Measurements from ENCODE around the gene EPO.

EPO gene

GRCh38 chr7:100720279-100720670 is at the start of gene EPO:
Gene EPO, plus strand, starts transcription at chr7:100720468. Its CDS starts 513 bp downstream, at chr7:100720981.
- Histone ChIP-seq H3K4me3 (ENCODE audit: low read length) (no peak within 1 kb of the TSS), H3K27me3 (ENCODE audit: control insufficient read depth, low read length) (peaks cover 42% of the 10 kb centered on the region), H4K20me1 (ENCODE audit: control insufficient read depth, insufficient read depth, low read depth, low read length) (no peaks in the 10 kb centered on the region), H3K79me2 (ENCODE audit: control insufficient read depth, low read length) (no peaks in the 10 kb centered on the region), H3K36me3 (ENCODE audit: control insufficient read depth, low read length) (no peaks in the 10 kb centered on the region), H3K4me2 (ENCODE audit: low read length) (no peak within 1 kb of the TSS), H3K27ac (ENCODE audit: low read depth, low read length) (no peak within 1 kb of the TSS), H3K4me1 (ENCODE audit: control insufficient read depth, low read length) (peaks cover 3% of the 10 kb centered on the region), H3F3A (ENCODE audit: control insufficient read depth, insufficient read depth) (no peaks in the 10 kb centered on the region), H3K9me3 (ENCODE audit: control insufficient read depth, insufficient read depth, low read length) (peaks cover 3% of the 10 kb centered on the region; the same call in 1 of the 2 replicates), H3K9me2 (replicated peaks; ENCODE audit: control insufficient read depth, low read length) (no peaks in the 10 kb centered on the region)
- TF ChIP-seq CTCF (IDR thresholded peaks at IDR 0.05; ENCODE audit: low read depth, low read length, poor library complexity, severe bottlenecking) (no peak), EZH2phosphoT487 (IDR thresholded peaks at IDR 0.05; ENCODE audit: borderline replicate concordance, low read length) (no peak)

- H3K9me2 ChIP-seq (replicated peaks; ENCODE audit: control insufficient read depth, low read length), result no peaks in the 10 kb centered on the region
- no peak overlapping the region for H3K4me3 ChIP-seq (ENCODE audit: low read length)
- peaks cover 6% of the 10 kb centered on the region; the same call in 1 of the 2 replicates for H4K20me1 ChIP-seq (ENCODE audit: control insufficient read depth, insufficient read depth, low read depth, low read length)
- no peak overlapping the region for H3K4me2 ChIP-seq (ENCODE audit: low read length)
- H3K27me3 ChIP-seq (ENCODE audit: control insufficient read depth, low read length), result peaks cover 30% of the 10 kb centered on the region
- H3K4me1 ChIP-seq (ENCODE audit: control insufficient read depth, low read length), result peaks cover 12% of the 10 kb centered on the region
- H3K79me2 ChIP-seq (ENCODE audit: control insufficient read depth, low read length), result peaks cover 28% of the 10 kb centered on the region
- TF ChIP-seq CTCF (IDR thresholded peaks at IDR 0.05; ENCODE audit: low read depth, low read length, poor library complexity, severe bottlenecking) (no peak), EZH2phosphoT487 (IDR thresholded peaks at IDR 0.05; ENCODE audit: borderline replicate concordance, low read length) (no peak)
- no peaks in the 10 kb centered on the region for H3K9me3 ChIP-seq (ENCODE audit: control insufficient read depth, insufficient read depth, low read length)
- H3K27ac ChIP-seq (ENCODE audit: low read depth, low read length), result no peak overlapping the region
- H3K36me3 ChIP-seq (ENCODE audit: control insufficient read depth, low read length), result peaks cover 12% of the 10 kb centered on the region
- peaks cover 4% of the 10 kb centered on the region for H3F3A ChIP-seq (ENCODE audit: control insufficient read depth, insufficient read depth)
Observed at GRCh38 chr7:100671353-100672327, 48.6 kb upstream of the EPO start.

GRCh38 chr7:100673302-100673941 is 46.8 kb upstream of the EPO start, which contains the start of gene GNB2:
Gene GNB2, plus strand, starts transcription at chr7:100673740. Its CDS starts 2,526 bp downstream, at chr7:100676266.
- TF ChIP-seq CTCF (IDR thresholded peaks at IDR 0.05; ENCODE audit: low read depth, low read length, poor library complexity, severe bottlenecking) (no peak), EZH2phosphoT487 (IDR thresholded peaks at IDR 0.05; ENCODE audit: borderline replicate concordance, low read length) (no peak)
- H3K79me2 ChIP-seq (ENCODE audit: control insufficient read depth, low read length), result peaks cover 44% of the 10 kb centered on the region
- peaks cover 18% of the 10 kb centered on the region for H3K27me3 ChIP-seq (ENCODE audit: control insufficient read depth, low read length)

More at GRCh38 chr7:100673302-100673941, 46.8 kb upstream of the EPO start, which contains the start of gene GNB2:
- peaks cover 30% of the 10 kb centered on the region for H3K36me3 ChIP-seq (ENCODE audit: control insufficient read depth, low read length)
- peak within 1 kb of the TSS; percentile 93 for H3K4me3 ChIP-seq (ENCODE audit: low read length)
- H3K9me3 ChIP-seq (ENCODE audit: control insufficient read depth, insufficient read depth, low read length), result no peaks in the 10 kb centered on the region
- no peaks in the 10 kb centered on the region for H3K9me2 ChIP-seq (replicated peaks; ENCODE audit: control insufficient read depth, low read length)
- H4K20me1 ChIP-seq (ENCODE audit: control insufficient read depth, insufficient read depth, low read depth, low read length), result peaks cover 9% of the 10 kb centered on the region; the same call in 1 of the 2 replicates
- H3K4me2 ChIP-seq (ENCODE audit: low read length), result peak within 1 kb of the TSS; percentile 67
- peaks cover 14% of the 10 kb centered on the region for H3K4me1 ChIP-seq (ENCODE audit: control insufficient read depth, low read length)
- peaks cover 4% of the 10 kb centered on the region for H3F3A ChIP-seq (ENCODE audit: control insufficient read depth, insufficient read depth)
- peak within 1 kb of the TSS; percentile 73 for H3K27ac ChIP-seq (ENCODE audit: low read depth, low read length)

All from DOHH2 (cell line).